Dermis microvascular lymphatic vessel endothelial cell (primary cell): Measurements from ENCODE around the gene CA10. TPM values are rescaled to one million over a fixed set of nuclear protein-coding genes. Genes with fewer than 3 reads are reported as not detected.

Experiments
- DNase-seq, 2 donors: peaks; one replicate each; pipeline versions ENCODE4 v3.0.0 to v3.0.0-alpha.2; 2010; ENCODE audit warnings: low read depth in 2 of 2
- total RNA-seq: library from RNA; depleted of rRNA; stranded (reverse); fragments of >200 nt; gene quantifications from 2 replicates; pipeline ENCODE4 v1.2.1, GENCODE V29; 2014

Gene CA10
- total RNA-seq, 1 donor from 2014 or later = not detected

GRCh38 chr17:52048137-52048898, 110.2 kb downstream of the CA10 start:
- DNase-seq = no peak

- DNase-seq = no peak
Observed at GRCh38 chr17:52047086-52047485, 111.4 kb downstream of the CA10 start.

GRCh38 chr17:52041123-52041617, 117.3 kb downstream of the CA10 start:
- no peak for DNase-seq

DNA sequence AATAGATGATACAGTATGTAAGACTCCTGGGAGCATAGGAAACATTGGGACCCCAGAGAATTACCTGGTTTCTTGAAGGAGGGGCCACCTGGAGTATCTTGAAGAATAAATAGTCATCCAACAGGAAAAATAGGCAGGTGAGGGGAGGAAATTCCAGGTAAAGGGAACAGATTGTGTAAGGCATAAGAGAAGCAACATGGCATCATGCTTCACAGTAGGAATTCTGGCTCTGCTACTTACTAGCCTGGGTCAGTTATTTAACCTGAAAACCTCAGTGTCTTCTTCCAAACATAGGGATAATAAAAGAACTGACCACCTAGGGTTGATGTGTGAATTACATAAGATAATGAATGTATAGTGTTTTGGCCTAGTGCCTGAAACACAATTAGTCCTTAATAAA, 122.1 kb downstream of the CA10 start:
- no peak for DNase-seq

DNA sequence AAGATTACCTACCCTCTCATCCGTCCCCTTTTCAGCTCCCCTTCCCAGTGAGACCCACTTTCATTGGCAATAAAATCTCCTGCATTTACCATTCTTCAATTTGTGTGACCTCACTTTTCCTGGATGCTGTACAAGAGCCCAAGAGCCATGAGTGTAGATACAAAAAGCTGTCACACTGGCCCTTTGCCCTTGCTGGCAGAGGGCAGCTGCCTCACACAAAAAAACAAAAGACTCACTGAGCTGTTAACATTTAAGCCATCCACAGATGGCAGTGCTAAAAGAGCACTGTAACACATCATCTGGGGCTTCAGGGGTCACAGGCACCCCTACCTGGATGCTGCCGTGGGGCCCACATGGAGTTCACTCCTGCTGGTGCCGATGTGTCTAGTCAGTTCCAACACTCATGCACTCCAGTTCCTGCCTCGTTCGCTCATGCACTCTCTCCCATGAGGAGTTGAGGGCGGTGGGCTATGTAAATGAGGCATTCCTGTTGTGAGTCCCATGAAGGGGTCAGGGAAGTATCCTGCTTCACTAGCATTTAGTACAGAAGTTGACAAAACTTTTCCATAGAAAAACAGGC, 123.1 kb downstream of the CA10 start:
- no peak for DNase-seq

GRCh38 chr17:52032454-52032853, 126.1 kb downstream of the CA10 start:
- DNase-seq = no peak

- no peak for DNase-seq
Observed at GRCh38 chr17:52030052-52030451, 128.5 kb downstream of the CA10 start.

GRCh38 chr17:52027620-52028295, 130.8 kb downstream of the CA10 start:
- DNase-seq = no peak

- no peak for DNase-seq
Observed at GRCh38 chr17:52027081-52027480, 131.4 kb downstream of the CA10 start.

DNA sequence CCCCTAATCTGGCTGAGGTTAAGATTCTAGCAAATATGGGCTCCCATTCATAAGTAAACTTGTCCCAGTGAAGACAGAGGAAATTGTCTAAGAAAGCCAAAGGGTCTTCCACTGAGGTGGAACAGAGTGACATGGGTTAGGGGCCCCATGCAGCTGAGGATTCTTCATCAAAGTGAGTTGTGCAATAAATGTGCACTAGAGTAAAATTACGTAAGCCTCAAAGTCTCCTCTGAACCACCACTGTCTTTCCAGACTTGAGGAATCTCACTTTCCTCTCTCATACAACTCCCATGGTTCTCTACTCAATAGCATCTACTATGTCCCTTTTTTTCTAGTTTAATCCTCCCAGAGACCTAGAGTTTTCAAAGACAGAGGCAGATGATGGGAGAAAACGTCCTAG, 132.4 kb downstream of the CA10 start:
- no peak for DNase-seq

DNA sequence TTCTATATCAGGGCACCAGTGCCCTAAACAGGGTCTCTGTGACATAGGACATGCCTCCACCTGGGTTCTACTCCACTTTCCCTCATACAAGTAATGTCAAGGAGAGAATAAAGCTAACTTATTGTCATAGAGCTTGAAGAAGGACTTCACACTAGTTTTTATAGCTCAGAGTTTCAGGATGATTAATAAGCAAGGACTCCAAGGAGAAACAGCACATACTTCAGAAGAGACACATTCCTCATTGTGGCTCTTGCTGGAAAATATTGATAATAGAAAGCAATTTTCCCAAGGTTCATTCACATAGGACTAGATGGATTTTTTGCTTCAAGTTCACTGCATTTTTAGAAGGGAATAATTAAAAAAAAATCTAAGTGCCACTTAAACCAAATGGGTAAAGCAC, 133.3 kb downstream of the CA10 start:
- no peak for DNase-seq

GRCh38 chr17:52024300-52024870, 134.1 kb downstream of the CA10 start:
- no peak for DNase-seq

- DNase-seq = no peak
Observed at GRCh38 chr17:52011064-52011463, 147.4 kb downstream of the CA10 start.

- no peak for DNase-seq
Observed at GRCh38 chr17:51999654-52000053, 158.9 kb downstream of the CA10 start.

GRCh38 chr17:51997723-51998122, 160.8 kb downstream of the CA10 start:
- no peak for DNase-seq

GRCh38 chr17:51995797-51996403, 162.6 kb downstream of the CA10 start:
- DNase-seq = no peak

DNA sequence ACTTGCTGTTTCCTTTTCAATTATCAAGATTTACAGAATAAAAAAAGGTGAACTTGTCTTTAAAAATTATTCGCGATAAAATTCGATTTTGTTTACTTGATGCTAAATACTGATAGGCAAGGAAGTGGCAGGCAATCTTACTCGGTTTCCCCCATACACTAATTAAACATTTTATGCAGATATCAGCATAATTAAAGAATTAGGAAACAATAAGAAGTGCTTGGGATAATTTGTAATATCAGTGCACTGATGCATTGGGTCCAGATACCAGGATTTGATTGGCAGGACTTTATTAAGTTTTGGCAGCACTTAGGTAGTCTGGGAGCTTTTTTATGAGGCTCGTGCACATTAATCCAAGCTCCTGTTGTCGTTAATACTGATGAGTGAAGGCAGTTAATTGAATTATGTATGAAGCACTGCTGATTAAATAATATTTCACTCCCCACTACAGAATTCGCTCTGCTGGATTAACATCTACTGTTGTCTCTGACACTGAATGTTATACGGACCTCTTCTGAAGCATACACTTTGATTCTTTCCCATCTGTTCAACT, 165.6 kb downstream of the CA10 start:
- no peak for DNase-seq

DNA sequence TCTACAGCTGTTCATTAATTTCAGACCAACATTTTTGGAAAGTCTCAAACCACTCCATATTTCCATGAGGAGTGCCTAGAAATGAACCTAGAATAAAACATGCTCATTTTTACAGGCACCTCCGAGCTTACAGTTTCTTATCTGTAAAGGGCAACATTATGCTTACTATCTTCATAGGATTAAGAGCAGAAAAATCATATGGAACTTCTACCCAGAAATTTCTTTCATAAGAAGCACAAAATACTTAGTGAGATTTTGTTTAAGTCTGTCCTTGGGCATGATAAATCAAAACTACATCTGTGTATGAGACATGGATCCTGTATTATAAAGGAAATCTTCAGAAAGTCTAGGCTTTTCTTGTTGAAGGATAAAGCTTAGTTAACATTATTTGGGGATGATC, 187.4 kb downstream of the CA10 start:
- no peak for DNase-seq

- no peak for DNase-seq
Observed at GRCh38 chr17:51961689-51962088, 196.8 kb downstream of the CA10 start.

GRCh38 chr17:51957786-51958185, 200.7 kb downstream of the CA10 start:
- no peak for DNase-seq

GRCh38 chr17:51955245-51955644, 203.3 kb downstream of the CA10 start:
- no peak for DNase-seq
